GM13977 (cell line): ENCODE measurements around the gene RGL4.
A peak's percentile ranks its signal among the peaks of the same experiment; 100 is the strongest.

Experiments
- DNase-seq: peaks from one replicate; pipeline ENCODE4 v3.0.0; 2012; ENCODE audit warnings: low spot score
- CTCF ChIP-seq: IDR thresholded peaks from 2 replicates; pipeline ENCODE4 v1.5.1; 2012; ENCODE audit warnings: mild to moderate bottlenecking, control low read depth; ENCODE audit not compliant: insufficient read depth; ENCODE audit errors: extremely low read depth, missing control alignments
- in situ Hi-C: fragments of 300-500 bp; cut with MboI; formaldehyde crosslinking; loops from one replicate; pipeline ENCODE4 v1.12.0; 2022; ENCODE audit warnings: low sequenced_read_pairs, low pct_unique_long_range_greater_than_20kb, mixed read lengths, inconsistent platforms; ENCODE audit not compliant: unreplicated experiment

RGL4 gene

DNA sequence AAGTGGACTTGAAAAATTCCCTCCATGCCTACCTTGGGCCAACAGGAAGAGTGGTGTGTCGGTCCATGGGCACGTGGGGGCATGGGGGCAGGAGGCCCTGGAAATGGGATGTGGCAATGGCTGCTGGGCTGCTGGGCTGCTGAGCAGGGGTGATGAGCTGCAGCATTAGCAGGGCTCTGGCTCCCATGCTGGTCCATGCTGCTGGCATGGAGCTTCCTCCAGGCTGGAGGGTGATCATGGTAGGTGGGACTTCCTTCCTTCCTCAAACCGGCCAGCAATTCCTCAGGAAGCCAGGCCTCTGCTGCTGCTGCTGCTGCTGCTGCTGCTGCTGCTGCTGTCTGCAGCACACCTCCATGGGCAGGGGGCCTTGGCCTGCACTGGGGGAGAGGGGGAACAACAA is 4.3 kb downstream of the RGL4 start:
- no peak for TF ChIP-seq CTCF
- in situ Hi-C loops: loop anchor here (10.0 kb wide), 1 partner anchor 160 kb away; the partner anchor contains the start of gene SLC2A11

DNA sequence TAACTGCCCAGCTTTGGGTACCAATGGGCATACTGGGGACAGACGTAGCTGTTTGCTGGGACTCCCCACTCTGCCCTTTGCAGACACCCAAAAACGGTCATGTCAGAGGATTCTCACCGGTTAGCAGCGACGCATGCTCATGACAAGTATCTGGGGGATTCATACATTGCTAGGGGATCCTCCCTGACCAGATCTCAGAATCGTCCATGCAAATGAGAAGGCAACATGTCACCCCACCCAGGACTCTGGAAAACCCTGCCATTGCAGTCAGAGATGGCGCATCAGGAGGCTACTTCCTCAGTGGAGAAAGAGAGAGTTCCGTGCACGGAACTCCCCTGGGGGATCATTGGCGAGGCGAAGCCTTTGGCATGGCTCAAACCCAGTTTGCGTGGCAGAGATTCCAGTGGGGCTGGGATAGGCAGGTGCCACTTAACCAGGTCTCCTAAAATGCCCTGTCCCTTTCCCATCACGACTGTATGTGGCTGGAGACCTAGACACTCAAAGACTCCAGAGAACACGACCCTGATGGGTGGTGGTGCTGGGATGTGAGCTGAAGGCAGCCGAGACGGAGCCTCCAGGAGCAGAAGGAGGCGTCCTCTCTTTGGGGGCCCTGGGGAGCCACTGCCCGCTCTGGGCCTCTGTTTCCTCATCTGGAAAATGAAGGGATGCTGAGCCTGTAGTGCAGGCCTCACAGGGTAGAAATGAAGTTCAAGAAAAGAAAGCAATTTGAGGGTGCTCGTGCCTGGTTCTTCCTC is 4.9 kb downstream of the RGL4 start:
- DNase-seq: no peak
- no peak for TF ChIP-seq CTCF
- in situ Hi-C loops: loop anchor here (10.0 kb wide), 1 partner anchor 159 kb away; the partner anchor contains the start of gene SLC2A11

More for the DNA sequence above, 4.3 kb downstream of the RGL4 start:
- no peak for DNase-seq

DNA sequence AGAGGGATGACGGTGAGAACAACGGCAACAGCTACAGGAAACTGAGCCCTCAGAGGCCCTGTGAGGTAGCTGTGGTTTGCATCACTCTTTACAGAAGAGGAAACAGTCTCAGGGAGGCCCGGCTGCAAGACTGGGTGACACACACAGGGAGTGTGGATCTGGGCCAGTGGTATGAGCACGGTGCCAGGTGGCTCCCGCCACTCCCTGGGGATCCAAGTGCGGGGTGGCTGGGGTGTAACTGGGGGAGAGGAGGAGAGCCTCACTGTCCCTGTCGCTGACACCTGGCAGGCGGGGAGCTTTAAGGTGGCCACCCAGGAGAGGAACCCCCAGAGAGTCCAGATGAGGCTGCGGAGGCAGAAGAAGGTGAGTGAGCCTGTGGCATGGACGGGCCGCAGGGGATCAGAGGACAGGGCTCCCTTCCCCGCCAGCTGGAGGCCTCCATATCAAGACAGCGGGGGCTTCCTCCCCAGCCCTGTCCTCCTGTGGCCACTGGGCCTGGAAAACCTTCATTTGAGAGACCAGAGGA is 5.6 kb downstream of the RGL4 start:
- TF ChIP-seq CTCF: no peak
- peak; percentile 85 for DNase-seq

GRCh38 chr22:23697031-23697970 is 6.5 kb downstream of the RGL4 start:
- in situ Hi-C loops: loop anchor here (10.0 kb wide), 1 partner anchor 158 kb away; the partner anchor contains the start of gene SLC2A11
- no peak for DNase-seq
- no peak for TF ChIP-seq CTCF

More for the DNA sequence above, 5.6 kb downstream of the RGL4 start:
- in situ Hi-C loops: loop anchor here (10.0 kb wide), 1 partner anchor 158 kb away; the partner anchor contains the start of gene SLC2A11

DNA sequence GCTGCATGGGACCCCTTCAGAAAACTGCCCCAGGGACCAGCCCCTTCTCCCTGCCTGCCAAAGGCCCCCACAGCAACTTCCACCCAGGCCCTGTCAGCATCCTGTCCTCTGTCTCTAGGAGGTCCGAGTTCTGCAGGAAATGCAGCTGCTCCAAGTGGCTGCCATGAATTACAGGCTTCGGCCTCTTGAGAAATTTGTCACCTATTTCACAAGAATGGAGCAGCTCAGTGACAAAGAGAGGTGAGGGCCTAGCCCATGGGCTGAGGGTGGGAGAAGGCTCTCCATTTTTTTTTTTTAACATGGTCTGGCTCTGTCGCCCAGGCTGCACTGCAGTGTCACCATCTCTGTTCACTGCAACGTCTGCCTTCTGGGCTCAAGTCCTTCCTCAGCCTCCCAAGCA is 7.3 kb downstream of the RGL4 start:
- no peak for TF ChIP-seq CTCF
- in situ Hi-C loops: loop anchor here (10.0 kb wide), 1 partner anchor 157 kb away; the partner anchor contains the start of gene SLC2A11
- DNase-seq: no peak

DNA sequence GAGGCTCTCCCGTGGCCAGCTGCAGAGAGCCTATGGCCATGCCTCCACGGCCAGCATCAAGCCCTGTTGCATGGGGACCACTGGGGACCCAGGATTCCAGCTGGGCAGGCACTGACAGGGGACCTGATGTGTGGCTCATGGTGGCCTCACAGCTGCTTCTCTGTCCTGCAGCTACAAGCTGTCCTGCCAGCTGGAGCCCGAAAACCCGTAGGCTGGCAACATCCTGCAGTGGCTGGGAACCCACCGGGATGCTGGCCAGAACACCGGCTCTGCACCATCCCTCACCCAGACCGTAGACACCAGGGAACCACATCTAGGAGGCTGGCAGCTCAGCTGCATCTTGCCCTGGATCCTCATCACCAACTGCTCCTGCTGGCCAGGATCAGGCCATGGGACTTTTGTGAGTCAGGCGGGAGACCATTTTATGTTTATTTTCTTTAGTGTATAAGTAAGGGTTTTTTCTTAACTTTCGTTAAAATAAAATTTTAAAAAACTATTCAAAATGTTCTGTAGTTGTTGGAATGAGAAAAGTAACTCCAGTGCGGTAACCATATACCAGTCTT is 7.9 kb downstream of the RGL4 start:
- DNase-seq: no peak
- in situ Hi-C loops: loop anchor here (10.0 kb wide), 1 partner anchor 156 kb away; the partner anchor contains the start of gene SLC2A11
- no peak for TF ChIP-seq CTCF
